Globus pallidus (tissue), 1 donor: ENCODE results near the gene ARHGAP20.

Experiments used
- DNase-seq: peaks from one replicate; pipeline ENCODE4 v3.0.0-alpha.2; 2015; ENCODE audit warnings: low spot score

Gene ARHGAP20

GRCh38 chr11:110601936-110602335, 110.3 kb downstream of the ARHGAP20 start:
- DNase-seq, result no peak

- no peak for DNase-seq
These were observed 111.9 kb downstream of the ARHGAP20 start for GRCh38 chr11:110600322-110600721.

GRCh38 chr11:110599207-110599606, 113.0 kb downstream of the ARHGAP20 start:
- no peak for DNase-seq

GRCh38 chr11:110598725-110599124, 113.5 kb downstream of the ARHGAP20 start:
- DNase-seq, result no peak

GRCh38 chr11:110587972-110588371, 124.3 kb downstream of the ARHGAP20 start:
- no peak for DNase-seq

- DNase-seq, result no peak
These were observed 125.1 kb downstream of the ARHGAP20 start for GRCh38 chr11:110587129-110587528.

- no peak for DNase-seq
These were observed 128.1 kb downstream of the ARHGAP20 start for GRCh38 chr11:110584150-110584549.

GRCh38 chr11:110582728-110583432, 129.4 kb downstream of the ARHGAP20 start:
- no peak for DNase-seq

GRCh38 chr11:110580571-110580970, 131.7 kb downstream of the ARHGAP20 start:
- DNase-seq, result no peak

- DNase-seq, result no peak
These were observed 138.8 kb downstream of the ARHGAP20 start for GRCh38 chr11:110573411-110573810.

- no peak for DNase-seq
These were observed 141.0 kb downstream of the ARHGAP20 start for GRCh38 chr11:110571081-110571720.

GRCh38 chr11:110566577-110566976, 145.7 kb downstream of the ARHGAP20 start:
- DNase-seq, result no peak

GRCh38 chr11:110565357-110566336, 146.6 kb downstream of the ARHGAP20 start:
- DNase-seq, result peak; percentile 7

- no peak for DNase-seq
These were observed 147.4 kb downstream of the ARHGAP20 start for GRCh38 chr11:110564676-110565356.

GRCh38 chr11:110544779-110545178, 167.5 kb downstream of the ARHGAP20 start:
- no peak for DNase-seq

- no peak for DNase-seq
These were observed 174.1 kb downstream of the ARHGAP20 start for GRCh38 chr11:110538154-110538553.

- no peak for DNase-seq
These were observed 181.1 kb downstream of the ARHGAP20 start for GRCh38 chr11:110530900-110531741.

- no peak for DNase-seq
These were observed 183.2 kb downstream of the ARHGAP20 start for GRCh38 chr11:110529043-110529442.

GRCh38 chr11:110527146-110527545, 185.1 kb downstream of the ARHGAP20 start:
- DNase-seq, result no peak
